HepG2 (cell line): ENCODE results near the gene CD28. TPM values are rescaled to one million over a fixed set of nuclear protein-coding genes. Genes with fewer than 3 reads are reported as not detected.

Experiments used
- AFF4 ChIP-seq: sonication (generic); formaldehyde crosslinking; IDR thresholded peaks from 2 replicates; pipeline ENCODE4 v1.4.0; 2020; ENCODE audit warnings: missing genetic modification reagents
- BATF2 ChIP-seq: sonication (generic); formaldehyde crosslinking; IDR thresholded peaks from 2 replicates; pipeline ENCODE4 v1.8.0; 2022; ENCODE audit warnings: mild to moderate bottlenecking, missing genetic modification reagents, moderate library complexity
- CBX5 ChIP-seq: sonication (generic); formaldehyde crosslinking; IDR thresholded peaks from 2 replicates; pipeline ENCODE4 v1.4.0; 2020; ENCODE audit warnings: missing genetic modification reagents, borderline replicate concordance
- FOSL2 ChIP-seq: sonication (generic); formaldehyde crosslinking; IDR thresholded peaks from 2 replicates; pipeline ENCODE4 v1.4.0; 2020; ENCODE audit warnings: missing genetic modification reagents
- FOXP4 ChIP-seq: sonication (generic); formaldehyde crosslinking; IDR thresholded peaks from 2 replicates; pipeline ENCODE4 v1.4.0; 2020; ENCODE audit warnings: missing genetic modification reagents
- JARID2 ChIP-seq: sonication (generic); formaldehyde crosslinking; IDR thresholded peaks from 2 replicates; pipeline ENCODE4 v1.8.1; 2023; ENCODE audit warnings: missing genetic modification reagents, inconsistent platforms; ENCODE audit not compliant: insufficient replicate concordance
- NFYC ChIP-seq: IDR thresholded peaks from 2 replicates; pipeline ENCODE4 v1.6.1; 2016; ENCODE audit warnings: missing genetic modification reagents, missing compliant biosample characterization
- RBM22 ChIP-seq: fragments of 200-400 bp; formaldehyde crosslinking; optimal IDR thresholded peaks from 2 replicates; pipeline ENCODE3; 2017; ENCODE audit warnings: mild to moderate bottlenecking, low read length, moderate library complexity
- TOE1 ChIP-seq: sonication (generic); formaldehyde crosslinking; IDR thresholded peaks from 2 replicates; pipeline ENCODE4 v1.4.0; 2020; ENCODE audit warnings: mild to moderate bottlenecking, missing genetic modification reagents
- ZNF34 ChIP-seq: sonication (generic); formaldehyde crosslinking; IDR thresholded peaks from 2 replicates; pipeline ENCODE4 v1.4.0; 2020; ENCODE audit warnings: mild to moderate bottlenecking, missing genetic modification reagents, borderline replicate concordance
- ZSCAN20 ChIP-seq: sonication (generic); formaldehyde crosslinking; IDR thresholded peaks from 2 replicates; pipeline ENCODE4 v1.4.0; 2020; ENCODE audit warnings: missing genetic modification reagents, mild to moderate bottlenecking, borderline replicate concordance
- polyA plus RNA-seq, 8 experiments: library from polyadenylated mRNA; depleted of rRNA in 3 of 8; stranded (reverse) in 7 of 8; unstranded in 1 of 8; fragments of >200 nt; fragmentation: Illumina TruSeq in 4 of 8; extraction: Trizol in 4 of 8; gene quantifications; 2 replicates each; pipeline versions ENCODE4 v1.2.1 to v1.2.3, GENCODE V29; 2011 to 2016; ENCODE audit warnings: low read depth in 4 of 8, missing spikeins in 1 of 8, mixed read lengths in 1 of 8; ENCODE audit not compliant: insufficient read depth in 1 of 8
- total RNA-seq, 5 experiments: library from RNA; depleted of rRNA; stranded (reverse); fragments of >200 nt; fragmentation: Illumina TruSeq; extraction: Trizol; gene quantifications; 2 replicates each; pipeline ENCODE4 v1.2.3, GENCODE V29; 2016; ENCODE audit warnings: low read depth in 1 of 5
- TF ChIP-seq, protein P1 (sequence below): sonication (generic); formaldehyde crosslinking; IDR thresholded peaks from 2 replicates; pipeline ENCODE4 v1.4.0; 2020; ENCODE audit warnings: missing genetic modification reagents

The CD28 gene
- total and polyA plus RNA-seq, 2 of the 13 experiments (the other 11 are each of a cell fraction or from before 2014, with no cell fraction given), result not detected

DNA sequence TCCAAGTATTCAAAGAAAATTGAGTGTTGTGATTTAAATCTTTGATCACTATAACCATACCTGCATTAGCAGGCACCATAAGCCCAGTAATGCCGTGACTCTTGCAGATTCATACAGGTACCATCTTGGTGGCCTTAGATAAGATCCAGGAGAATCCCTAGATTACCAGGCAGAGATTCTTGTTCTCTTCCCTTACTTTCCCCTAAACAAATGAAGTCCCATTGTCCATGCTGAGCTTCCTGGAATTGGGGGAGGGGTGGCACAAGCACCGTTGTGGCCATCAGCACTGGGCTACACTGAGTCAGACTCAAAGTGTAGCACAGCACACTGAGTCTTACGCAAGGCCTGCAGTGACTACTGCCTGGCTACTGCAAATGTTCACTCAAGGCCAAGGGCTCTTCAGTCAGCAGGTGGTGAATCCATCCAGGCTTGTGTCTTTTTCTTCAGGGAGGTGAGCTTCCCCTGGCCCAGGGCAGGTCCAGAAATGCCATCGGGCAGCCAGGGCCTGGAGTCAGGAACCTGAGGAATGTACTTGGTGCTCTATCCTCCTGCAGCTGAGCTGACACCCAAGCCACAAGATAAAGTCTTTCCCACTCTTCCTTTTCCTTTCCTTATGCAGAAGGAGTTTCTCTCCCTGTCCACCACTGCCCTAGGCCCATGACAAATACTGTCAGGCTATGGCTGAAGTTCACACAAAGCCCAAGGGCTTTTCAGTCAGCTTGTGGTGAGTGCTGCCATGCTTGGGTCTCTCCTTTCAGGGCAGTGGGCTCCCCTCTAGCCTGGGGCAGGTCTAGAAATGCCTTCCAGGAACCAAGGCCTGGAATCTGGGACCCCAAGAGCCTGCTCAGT is 52.6 kb downstream of the CD28 start (continued):
- TF ChIP-seq BATF2 (CRISPR knock-in tag) (no peak), TOE1 (CRISPR knock-in tag) (no peak), NFYC (no peak), FOSL2 (CRISPR knock-in tag) (peak; percentile 81), ZSCAN20 (CRISPR knock-in tag) (no peak), JARID2 (CRISPR knock-in tag) (no peak), RBM22 (no peak), CBX5 (CRISPR knock-in tag) (0 out of 2 replicates have a peak, but pooled peaks have one; percentile 26), FOXP4 (CRISPR knock-in tag) (no peak), ZNF34 (CRISPR knock-in tag) (no peak), AFF4 (no peak)
- TF ChIP-seq, protein P1, sequence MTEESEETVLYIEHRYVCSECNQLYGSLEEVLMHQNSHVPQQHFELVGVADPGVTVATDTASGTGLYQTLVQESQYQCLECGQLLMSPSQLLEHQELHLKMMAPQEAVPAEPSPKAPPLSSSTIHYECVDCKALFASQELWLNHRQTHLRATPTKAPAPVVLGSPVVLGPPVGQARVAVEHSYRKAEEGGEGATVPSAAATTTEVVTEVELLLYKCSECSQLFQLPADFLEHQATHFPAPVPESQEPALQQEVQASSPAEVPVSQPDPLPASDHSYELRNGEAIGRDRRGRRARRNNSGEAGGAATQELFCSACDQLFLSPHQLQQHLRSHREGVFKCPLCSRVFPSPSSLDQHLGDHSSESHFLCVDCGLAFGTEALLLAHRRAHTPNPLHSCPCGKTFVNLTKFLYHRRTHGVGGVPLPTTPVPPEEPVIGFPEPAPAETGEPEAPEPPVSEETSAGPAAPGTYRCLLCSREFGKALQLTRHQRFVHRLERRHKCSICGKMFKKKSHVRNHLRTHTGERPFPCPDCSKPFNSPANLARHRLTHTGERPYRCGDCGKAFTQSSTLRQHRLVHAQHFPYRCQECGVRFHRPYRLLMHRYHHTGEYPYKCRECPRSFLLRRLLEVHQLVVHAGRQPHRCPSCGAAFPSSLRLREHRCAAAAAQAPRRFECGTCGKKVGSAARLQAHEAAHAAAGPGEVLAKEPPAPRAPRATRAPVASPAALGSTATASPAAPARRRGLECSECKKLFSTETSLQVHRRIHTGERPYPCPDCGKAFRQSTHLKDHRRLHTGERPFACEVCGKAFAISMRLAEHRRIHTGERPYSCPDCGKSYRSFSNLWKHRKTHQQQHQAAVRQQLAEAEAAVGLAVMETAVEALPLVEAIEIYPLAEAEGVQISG, result no peak
